Inferior parietal cortex (tissue), 1 donor: ENCODE results near the gene HNRNPK.

Source experiments
- DNase-seq: peaks from one replicate; pipeline ENCODE4 v3.0.0-alpha.2; 2016; ENCODE audit errors: extremely low spot score

The HNRNPK gene

DNA sequence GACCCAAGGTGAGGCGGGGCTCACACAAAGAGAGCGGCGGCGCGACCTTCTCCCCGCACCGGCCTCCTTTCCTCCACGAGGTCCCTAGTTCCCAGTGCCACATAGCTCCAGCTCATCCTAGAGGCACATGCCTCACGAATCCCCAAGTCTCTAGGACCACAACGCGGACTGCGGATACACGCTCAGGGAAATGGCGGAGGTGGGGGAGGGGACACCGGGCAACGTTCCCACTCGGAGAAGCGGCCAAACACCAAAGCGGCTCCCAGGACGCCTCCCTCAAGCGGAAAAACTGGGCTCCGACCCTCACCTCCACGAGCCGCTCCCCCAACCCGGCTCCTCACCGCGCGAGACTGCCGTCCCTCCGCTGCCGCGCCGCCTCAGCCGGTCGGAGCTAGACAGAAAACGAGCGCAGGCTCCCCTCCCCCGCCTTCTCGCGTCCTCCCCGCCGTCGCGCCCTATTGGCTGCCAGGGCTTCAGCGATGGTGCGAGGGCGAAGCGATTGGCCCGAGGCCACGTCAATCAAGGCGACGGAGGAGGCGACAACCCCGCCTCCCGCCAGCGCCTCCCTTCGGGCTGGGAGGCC, at the start of gene HNRNPK:
HNRNPK (minus strand) TSS at position 404 of the 583 bp plus-strand sequence. CDS start 1,963 bp downstream, outside the sequence.
- peak; percentile 99 for DNase-seq

DNA sequence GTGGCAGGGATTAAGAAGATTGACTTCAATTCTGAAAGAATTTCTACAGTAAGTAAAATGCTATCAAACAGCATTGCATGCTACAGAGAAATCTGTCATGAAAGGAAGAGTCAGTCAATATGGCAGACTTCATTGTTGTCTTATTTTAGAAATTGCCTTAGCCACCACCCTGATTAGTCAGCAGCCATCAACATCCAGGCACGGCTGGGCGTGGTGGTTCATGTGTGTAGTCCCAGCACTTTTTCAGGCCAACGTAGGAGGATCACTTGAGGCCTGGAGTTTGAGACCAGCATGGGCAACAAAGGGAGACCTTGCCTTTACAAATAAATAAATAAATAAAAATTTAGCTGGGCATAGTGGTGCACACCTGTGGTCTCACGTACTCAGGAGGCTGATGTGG, 47.2 kb upstream of the HNRNPK start:
- no peak for DNase-seq

DNA sequence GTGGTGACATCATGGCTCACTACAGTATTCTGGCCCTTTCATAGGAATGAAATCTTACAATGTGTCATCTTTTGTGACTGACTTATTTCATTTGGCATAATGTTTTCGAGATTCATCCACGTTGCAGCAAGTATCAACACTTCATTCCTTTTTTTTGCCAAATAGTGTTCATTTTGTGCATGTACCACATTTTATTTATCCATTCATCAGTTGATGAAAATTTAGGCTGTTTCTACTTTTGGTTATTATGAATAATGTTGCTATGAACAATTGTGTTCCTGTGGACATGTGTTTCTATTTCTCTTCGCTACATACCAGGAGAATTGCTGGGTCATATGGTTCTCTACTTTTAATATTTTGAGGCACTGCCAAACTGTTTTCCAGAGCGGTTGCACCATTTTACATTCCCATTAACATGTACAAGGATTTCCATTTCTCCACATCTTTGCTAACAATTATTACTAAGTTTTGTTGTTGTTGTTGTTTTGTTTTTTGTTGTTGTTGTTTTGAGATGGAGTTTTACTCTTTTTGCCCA, 44.1 kb upstream of the HNRNPK start:
- no peak for DNase-seq

DNA sequence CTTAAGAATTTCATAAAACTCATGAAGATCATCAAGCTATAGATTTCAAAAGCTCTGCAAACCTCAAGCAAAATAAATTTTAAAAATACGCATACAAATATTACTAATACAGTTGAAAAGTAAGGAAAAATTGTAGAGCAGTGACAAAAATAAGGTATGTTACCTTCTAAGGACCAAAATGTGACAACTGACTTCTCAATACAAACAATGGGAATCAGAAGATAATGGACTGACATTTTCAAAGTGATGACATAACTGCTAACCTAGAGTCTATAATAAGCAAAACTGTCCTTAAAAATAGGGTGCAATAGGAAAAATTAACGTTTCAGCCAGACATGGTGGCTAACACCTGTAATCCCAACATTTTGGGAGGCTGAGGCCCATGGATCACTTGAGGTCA, 27.6 kb upstream of the HNRNPK start:
- no peak for DNase-seq

DNA sequence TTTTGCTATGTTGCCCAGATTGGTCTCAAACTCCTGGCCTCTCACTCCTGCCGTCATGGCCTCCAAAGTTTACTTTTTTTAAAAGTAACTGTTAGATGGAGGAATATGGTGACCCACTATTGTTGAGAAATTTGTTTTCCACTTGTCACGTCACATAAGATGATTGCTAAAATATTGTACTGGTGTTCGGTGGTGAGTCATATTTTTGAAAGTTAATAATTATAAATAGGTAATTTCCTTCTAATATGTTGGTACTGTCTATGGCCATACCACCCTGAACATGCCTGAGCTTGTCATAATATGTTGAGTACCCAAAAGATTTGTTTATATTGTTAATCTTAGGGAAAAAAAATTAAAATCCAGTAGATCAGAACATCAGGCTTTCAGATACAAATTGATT, 23.2 kb upstream of the HNRNPK start:
- DNase-seq = no peak

DNA sequence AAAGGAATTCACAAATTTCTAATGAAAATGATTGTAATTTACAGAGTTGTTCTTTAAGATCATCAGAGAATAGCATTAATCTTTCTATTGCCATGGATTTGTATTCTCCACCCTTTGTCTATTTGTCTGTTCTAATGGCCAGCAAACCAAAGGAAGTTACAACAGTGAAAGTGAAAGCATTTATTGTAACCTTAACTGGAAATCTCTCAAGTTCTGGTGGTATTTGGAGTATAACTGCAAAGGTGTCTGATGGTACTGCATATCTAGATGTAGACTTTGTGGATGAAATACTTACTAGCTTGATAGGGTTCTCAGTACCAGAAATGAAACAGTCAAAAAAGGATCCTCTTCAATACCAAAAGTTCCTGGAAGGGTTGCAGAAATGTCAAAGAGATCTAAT, 22.3 kb upstream of the HNRNPK start:
- no peak for DNase-seq

DNA sequence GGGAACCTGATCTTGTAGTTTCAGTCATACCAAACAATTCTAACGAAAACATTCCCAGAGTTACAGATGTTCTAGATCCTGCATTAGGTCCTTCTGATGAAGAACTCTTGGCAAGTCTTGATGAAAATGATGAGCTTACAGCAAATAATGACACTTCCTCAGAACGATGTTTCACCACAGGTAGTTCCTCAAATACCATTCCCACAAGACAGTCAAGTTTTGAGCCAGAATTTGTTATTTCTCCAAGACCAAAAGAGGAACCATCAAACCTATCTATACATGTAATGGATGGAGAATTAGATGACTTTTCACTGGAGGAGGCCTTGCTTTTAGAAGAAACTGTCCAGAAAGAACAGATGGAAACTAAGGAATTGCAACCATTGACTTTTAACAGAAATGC, 21.6 kb upstream of the HNRNPK start:
- no peak for DNase-seq

DNA sequence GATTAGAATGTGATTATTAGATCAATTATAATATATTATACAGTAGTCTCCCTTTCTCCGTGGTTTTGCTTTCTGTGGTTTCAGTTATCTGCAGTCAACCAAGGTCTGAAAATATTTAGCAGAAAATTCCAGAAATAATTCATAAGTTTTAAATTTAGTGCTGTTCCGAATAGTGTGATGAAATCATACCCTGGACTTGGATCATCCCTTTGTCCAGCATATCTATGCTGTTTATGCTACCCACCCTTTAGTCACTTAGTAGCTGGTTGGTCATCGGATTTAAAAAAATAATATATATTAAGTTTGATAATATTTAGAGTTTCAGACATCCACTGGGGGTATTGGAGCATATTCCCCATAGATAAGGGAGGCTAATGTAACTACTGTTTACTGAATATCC, 20.2 kb upstream of the HNRNPK start:
- DNase-seq = no peak

DNA sequence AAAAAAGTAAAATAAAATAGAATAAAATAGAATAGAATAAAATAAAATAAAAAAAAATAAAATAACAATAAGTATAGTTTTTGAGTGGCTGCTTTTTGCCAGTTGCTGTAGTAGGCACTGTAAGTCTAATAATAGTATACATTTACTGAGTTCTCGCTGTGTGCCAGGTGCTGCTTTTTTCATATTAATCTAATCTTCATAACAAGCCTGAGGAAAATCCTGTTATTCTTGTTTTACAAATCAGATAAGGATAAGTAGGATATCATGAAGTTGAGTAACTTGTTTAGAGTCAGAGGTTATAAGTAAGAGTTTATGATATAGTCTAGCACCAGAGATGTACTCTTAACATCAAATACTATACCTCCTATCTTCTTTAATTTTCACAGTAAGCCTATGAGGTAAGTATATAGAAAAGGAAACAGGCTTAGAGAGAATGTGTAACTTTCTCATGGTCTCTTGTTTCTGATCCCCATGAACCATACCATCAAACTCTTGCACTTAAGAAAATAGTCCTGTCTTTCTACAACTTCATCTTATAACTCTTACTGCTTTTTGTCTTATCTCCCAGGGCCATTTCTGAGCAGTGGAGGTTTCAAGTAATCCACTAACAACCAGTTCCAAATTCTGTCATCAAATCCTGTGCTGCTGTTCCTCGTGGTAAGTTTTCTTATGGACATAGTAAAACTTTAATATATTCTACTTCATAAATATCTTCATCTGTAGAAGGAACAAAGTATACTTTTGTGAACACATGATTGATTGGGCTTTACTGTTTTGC, 19.3 kb upstream of the HNRNPK start:
- DNase-seq = no peak

DNA sequence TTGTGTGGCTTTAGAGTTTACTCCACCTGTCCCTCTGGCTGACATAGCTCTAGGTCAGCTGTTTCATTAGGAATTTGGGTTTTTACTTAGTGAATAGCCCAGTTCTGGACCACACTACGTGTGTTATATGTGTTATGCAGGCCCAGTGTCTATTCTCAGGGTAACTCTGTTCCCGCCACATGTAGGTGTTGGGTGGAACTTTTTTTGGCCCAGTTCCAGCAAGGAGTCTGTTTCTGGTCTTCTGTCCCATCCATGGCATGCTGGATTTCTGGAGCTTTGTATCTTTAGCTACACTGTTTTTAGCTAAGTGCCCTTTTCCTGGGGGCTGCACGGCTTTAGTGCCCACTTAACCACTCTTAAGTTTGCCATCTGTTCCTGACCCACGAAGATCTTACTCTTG, 16.1 kb upstream of the HNRNPK start:
- DNase-seq = no peak

DNA sequence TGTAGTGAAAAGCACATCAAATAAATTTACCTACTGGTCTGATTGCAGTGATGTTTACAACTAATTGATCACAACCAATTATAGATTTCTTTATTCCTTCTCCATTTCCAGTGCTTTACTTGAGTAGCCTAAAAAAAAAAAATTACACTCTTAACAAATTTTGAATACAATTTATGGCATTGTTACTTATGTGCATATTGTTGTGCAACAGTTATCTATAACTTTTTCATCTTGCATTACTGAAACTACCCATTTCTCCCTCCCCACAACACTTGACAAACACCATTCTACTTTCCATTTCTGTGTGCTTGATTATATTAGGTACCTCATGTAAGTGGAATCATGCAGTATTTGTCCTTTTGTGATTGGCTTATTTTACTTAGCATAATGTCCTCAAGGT, 12.9 kb upstream of the HNRNPK start:
- DNase-seq = no peak

DNA sequence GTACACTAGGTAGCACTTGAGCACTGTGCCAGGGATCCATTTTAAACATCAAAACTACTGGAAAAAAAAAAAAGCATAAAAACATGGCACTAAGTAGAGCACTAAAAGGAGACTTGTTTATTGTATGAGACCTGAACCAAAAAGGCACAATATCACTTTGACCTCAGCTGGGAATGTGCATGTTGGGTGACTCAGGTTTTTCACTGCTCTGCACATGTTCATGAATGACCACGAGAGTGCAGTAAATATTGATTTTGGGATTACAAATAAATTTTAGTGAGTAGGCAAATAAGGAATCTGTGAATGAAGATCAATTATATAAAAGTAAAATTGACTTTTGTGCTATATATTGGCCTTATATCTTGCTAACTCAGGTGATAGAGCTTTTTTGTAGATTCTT, 12.4 kb upstream of the HNRNPK start:
- DNase-seq = no peak

DNA sequence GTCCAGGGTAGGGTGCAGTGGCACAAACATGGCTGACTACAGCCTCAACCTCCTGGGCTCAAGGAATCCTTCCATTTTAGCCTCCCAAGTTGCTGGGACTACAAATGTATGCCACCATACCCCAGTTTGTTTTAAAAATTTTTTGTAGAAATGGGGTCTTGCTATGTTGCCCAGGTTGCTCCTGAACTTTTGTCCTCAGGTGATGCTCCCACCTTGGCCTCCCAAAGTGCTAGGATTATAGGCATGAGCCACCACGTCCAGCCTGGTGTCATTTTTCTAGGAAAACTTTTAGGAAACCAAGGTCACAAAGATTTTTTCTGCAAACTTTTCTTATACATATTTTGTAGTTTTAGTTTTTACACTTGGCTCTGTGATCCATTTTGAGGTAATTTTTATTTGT, 11.3 kb upstream of the HNRNPK start:
- DNase-seq = no peak

DNA sequence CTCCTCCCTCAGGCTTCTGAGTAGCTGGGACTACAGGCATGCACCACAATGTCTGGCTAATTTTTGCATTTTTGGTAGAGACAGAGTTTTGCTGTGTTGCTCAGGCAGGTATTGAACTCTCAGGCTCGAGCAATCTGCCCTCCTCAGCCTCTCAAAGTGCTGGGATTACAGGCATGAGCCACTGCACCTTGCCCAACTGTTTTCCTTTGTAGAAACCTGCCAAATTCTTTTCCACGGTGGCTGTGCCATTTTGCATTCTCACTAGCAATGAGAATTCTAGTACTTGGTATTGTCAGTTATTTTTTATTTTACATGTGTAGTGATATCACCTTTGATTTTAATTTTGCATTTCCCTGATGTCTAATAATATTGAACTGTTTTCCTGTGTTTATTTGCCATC, 8.4 kb upstream of the HNRNPK start:
- no peak for DNase-seq

DNA sequence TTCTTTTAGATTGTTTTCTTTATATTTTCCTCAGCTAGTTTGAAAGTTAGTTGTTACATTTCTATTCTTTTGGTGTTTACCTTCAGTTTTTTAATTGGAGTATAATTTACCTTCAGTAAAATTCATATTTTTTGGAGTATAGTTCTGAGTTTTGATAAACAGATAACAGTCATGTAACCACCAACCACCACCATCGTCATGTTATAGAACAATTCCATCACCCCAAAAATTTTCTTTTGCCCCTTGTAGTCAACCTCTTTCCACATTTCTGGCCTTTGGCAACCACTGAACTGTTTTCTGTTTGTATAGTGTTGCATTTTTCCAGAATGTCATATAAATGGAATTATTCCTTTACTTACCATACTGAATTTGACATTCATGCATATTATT, 7.4 kb upstream of the HNRNPK start:
- no peak for DNase-seq

DNA sequence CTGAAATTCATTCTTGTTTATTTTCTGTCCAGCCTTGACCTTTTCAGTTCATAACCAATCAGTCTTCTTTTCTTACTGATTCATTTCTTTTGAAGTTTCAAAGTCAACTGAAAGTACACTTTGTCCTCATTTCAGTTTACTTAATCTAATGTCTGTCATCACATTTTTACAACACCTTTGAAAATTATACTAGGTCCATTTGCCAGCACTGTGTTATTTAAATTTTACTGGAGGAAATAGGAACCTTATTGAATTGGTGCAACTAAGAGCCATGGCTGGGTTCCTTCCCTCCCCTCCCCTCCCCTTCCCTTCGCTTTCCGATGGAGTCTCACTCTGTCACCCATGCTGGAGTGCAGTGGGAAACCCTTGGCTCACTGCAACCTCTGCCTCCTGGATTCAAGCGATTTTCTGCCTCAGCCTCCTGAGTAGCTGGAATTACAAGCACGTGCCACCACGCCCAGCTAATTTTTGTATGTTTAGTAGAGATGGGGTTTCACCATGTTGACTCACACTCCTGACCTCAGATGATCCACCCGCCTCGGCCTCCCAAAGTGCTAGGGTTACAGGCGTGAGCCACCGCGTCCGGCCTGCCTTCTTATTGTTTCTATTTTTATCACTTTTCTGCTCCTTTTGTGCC, 6.9 kb upstream of the HNRNPK start:
- DNase-seq = no peak

DNA sequence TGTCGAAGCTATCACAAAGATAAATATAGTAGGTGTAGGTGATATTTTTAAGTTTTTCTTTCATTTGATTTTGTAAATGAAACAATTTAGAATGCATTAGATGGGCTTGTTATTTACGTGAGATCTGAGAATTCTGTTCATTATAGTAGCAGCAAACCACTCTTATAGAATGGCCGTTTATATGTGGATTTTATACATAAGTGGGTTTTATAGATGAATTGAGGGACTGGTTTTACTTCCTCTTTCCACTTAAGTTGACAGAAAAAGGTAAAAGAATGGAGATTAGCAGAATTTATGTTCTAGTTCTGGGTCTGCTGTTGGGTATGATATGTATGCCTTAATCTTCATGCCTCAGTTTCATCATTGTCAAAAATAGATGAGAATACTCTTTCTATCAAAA, 6.2 kb upstream of the HNRNPK start:
- no peak for DNase-seq

DNA sequence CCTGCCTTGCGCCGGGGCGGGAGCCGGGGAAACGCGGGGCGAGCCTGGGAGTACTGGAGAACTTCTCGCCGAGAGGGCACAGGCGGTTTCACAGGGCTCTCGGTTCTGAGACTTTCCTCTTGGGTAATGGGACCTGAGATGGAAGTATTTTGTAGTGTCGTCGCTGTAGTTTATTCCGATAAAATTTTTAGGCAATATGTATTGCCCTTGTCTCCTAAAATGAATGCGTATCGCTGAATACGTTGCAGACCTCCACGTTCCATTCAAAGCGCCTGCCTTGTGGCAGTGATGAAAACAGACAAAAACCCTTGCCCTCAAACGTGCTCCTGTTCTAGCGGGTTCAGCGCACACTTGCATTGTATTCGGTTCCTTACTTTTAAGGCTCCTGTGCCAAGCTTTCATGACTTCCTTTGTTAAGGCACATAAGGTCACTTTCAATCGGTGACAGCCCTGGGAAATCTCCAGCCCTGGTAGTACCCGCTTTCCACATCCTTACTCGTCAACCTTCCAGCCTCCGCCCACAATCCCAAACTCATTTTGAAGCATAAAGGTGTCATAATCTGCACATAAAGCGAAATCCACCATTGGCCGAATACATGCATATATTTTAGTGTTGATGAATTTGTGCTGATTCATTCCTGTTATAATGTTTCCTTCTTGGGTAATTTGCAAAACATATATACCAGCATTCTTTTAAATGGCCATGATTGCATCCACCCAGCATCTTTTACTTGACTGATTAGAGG, 1.3 kb upstream of the HNRNPK start:
- peak; percentile 35 for DNase-seq

DNA sequence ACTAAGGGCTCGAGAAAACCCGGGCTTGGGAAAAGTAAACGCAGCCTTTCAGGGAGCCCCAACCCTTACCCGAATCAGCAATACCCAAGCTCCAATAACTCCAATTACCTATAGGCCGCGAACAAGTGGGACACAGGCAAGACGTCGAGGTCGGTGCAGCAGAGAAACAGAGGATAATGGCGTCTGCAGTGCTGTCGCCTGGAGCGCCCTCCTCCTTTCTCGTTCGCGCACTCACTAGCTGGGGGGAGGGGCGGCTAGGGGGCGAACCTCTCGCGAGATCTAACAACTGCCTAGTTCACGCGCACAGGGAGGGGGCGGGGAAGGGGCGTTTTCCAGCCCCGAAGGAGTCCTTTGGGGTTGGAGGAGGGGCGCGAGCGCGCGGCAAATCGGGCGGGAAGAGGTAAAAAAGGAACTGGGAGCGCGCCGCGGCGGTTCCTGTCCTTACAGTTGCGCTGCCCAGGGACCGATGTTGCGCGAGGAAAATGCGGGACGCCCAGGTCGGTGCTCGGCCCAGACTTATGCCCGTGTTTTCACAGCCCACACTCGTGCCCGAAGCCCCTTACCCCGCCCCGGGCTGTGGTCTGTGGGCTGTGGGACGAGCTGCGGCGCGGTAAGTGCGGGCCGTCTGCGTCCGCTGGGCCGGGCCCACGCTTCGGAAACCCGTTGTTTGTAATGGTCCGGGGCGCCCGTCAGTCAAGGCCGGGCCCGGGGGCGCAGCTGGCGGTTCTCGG, 545 bp upstream of the HNRNPK start, which contains the start of gene RMI1:
RMI1 (plus strand) TSS at position 411 of the 731 bp plus-strand sequence. CDS start 20,182 bp downstream, outside the sequence.
- DNase-seq = peak; percentile 91

DNA sequence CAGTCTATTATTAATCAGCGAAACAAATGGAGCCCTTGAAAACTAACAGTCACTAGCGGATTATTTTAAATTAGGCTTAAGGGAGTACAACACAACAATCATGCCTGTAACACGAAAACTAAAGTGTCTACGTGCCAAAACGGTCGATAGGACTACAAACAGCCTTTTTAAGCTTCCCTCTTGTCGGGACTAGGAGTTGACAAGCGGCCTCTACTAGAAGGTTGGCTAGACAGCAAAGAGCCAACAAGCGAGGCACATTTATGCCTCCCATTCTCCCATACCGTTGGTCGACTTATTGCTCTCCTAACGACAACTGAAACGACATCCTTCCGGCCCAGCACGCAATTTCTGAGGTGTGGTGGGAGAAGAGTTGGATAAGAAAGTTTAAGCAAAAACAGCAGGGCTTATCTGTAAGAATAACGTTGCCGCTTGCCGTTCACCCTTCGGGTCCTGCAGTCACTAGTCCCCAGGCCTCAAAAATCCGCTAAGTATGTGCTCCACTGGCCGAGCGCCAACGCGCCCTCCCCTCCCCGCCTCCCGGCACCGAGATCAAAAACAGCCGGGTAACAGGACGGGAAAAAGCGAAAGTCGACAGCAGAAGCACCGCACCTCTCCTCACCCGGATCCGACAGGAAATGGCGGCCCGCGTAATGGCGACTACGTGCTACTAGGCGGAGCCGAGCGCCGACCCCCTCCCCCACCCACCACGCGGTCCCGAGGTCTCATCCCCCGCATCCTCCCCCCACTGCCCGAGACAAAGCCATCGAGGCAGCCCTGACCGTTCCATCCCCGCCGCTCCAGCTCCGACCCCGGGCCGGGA, 813 bp downstream of the HNRNPK start:
- DNase-seq = no peak

DNA sequence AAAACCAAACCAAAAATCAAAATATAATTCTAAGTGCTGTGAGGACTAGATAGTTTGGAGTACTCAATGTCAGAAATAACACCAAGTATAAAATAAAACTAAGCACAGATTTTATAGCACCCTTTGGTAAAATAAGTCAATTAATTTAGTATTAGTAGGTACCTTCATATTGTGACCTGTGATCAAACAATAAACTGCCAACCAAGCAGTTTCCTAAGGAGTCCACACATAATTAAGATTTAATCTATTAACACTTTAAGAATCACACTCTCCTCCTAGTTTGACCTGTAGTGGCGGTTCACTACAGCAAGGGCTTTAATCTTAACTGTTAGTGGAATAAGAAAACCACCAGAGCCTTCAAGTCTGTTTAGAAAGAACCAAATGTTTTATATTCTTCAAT, 2.8 kb downstream of the HNRNPK start:
- no peak for DNase-seq
